Cardiac muscle cell (in vitro differentiated cells and primary cell): ENCODE results near the gene HS3ST2. TPM values are rescaled to one million over a fixed set of nuclear protein-coding genes. Genes with fewer than 3 reads are reported as not detected.

Experiments
- DNase-seq, 2 donors: peaks; one replicate each; pipeline versions ENCODE4 v3.0.0 to v3.0.0-alpha.2; 2010 to 2017; ENCODE audit warnings: low read depth in 1 of 2, low spot score in 1 of 2
- H3K27ac ChIP-seq: fragments of 200-600 bp; sonication (generic); 2 replicates; pipeline ENCODE4 v1.5.1; 2016
- H3K27me3 ChIP-seq: fragments of 200-600 bp; sonication (generic); 2 replicates; pipeline ENCODE4 v1.6.0; 2016; ENCODE audit warnings: control low read depth
- H3K36me3 ChIP-seq: fragments of 200-600 bp; sonication (generic); 2 replicates; pipeline ENCODE4 v1.5.1; 2016; ENCODE audit warnings: control low read depth
- H3K4me1 ChIP-seq: fragments of 200-600 bp; sonication (generic); 2 replicates; pipeline ENCODE4 v1.8.1; 2017; ENCODE audit warnings: low read depth, mild to moderate bottlenecking, mixed run types
- H3K4me3 ChIP-seq: fragments of 200-600 bp; sonication (generic); 2 replicates; pipeline ENCODE4 v1.5.1; 2016; ENCODE audit warnings: mild to moderate bottlenecking
- H3K9me3 ChIP-seq: fragments of 200-600 bp; sonication (generic); 2 replicates; pipeline ENCODE4 v1.5.1; 2017; ENCODE audit warnings: low read depth, mild to moderate bottlenecking, control low read depth
- CTCF ChIP-seq: IDR thresholded peaks from 2 replicates; pipeline ENCODE4 v1.5.1; 2012; ENCODE audit warnings: low read depth, mild to moderate bottlenecking, low read length
- polyA plus RNA-seq: library from polyadenylated mRNA; unstranded; fragments of >200 nt; fragmentation: Nextera tagmentation; extraction: Ambion mirVana; gene quantifications from 2 replicates; pipeline ENCODE4 v1.2.1, GENCODE V29; 2016
- total RNA-seq: library from RNA; depleted of rRNA; stranded (reverse); fragments of >200 nt; gene quantifications from 2 replicates; pipeline ENCODE4 v1.2.3, GENCODE V29; 2016

Gene HS3ST2
- total and polyA plus RNA-seq, 2 experiments from 2014 or later, result not detected

- Histone ChIP-seq H3K27me3 (no peaks in the 10 kb centered on the region), H3K27ac (no peak overlapping the region), H3K9me3 (no peaks in the 10 kb centered on the region), H3K4me1 (no peaks in the 10 kb centered on the region), H3K4me3 (no peak overlapping the region), H3K36me3 (no peaks in the 10 kb centered on the region)
- no peak for DNase-seq
- no peak for TF ChIP-seq CTCF
Observed at GRCh38 chr16:22864375-22864774, 50.4 kb downstream of the HS3ST2 start.

DNA sequence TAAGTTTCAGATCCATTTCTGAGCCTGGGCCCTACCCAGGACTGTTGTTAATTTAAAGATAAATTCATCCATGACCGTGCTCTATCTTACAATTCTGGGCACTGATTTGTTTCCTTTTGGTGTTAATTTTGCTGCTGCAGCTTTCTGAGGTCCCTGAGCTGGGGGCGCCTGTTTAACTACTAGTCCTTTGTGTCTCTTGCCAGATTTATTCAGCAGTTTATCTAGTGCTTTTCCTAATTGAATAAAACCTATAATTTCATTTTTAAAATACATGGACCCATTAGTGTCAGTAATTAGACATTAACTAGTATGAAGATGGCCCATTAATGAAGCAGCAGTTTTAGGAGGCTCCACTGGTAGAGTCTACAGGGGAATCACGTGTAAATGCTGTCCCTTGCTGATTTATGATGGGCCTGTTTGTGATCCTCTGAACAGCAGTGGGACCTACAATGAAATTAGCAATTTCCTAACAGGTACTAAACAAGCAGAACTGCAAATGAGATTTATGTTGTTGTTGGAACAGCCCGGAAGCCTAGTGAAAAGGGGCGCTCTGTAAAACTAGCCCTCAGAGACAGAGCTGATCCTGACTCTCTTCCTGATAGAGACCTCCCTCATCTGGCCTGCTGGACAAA is 54.7 kb downstream of the HS3ST2 start:
- no peaks in the 10 kb centered on the region for H3K4me1 ChIP-seq
- H3K27me3 ChIP-seq, result no peaks in the 10 kb centered on the region
- no peak overlapping the region for H3K27ac ChIP-seq
- no peak overlapping the region for H3K4me3 ChIP-seq
- H3K36me3 ChIP-seq, result no peaks in the 10 kb centered on the region
- no peaks in the 10 kb centered on the region for H3K9me3 ChIP-seq
- no peak for TF ChIP-seq CTCF
- DNase-seq, result no peak

DNA sequence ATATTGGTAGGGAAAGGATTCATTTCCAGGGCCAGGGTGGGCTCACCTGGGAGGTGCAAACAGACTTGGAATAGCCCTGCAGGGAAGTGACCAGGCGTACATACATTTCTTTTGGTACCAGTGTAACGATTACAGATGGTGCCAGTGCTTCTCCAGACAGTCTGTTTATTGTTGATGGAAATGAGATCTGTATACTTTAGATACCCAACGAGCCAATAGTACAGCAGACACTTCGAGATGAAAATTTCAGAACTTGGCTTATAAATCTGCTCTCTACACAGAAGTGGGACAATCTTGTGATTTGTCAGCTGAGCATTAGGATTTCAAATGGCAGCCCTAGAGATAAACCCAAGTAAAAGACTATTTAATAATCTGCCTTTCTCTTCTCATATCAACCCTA is 57.9 kb downstream of the HS3ST2 start:
- H3K27ac ChIP-seq, result no peak overlapping the region
- no peak for DNase-seq
- no peaks in the 10 kb centered on the region for H3K9me3 ChIP-seq
- H3K4me3 ChIP-seq, result no peak overlapping the region
- H3K4me1 ChIP-seq, result no peaks in the 10 kb centered on the region
- TF ChIP-seq CTCF, result no peak
- H3K27me3 ChIP-seq, result no peaks in the 10 kb centered on the region
- no peaks in the 10 kb centered on the region for H3K36me3 ChIP-seq

GRCh38 chr16:22874394-22874793 is 60.4 kb downstream of the HS3ST2 start:
- TF ChIP-seq CTCF, result no peak
- DNase-seq, result no peak
- H3K4me1 ChIP-seq, result no peaks in the 10 kb centered on the region

GRCh38 chr16:22878955-22879354 is 65.0 kb downstream of the HS3ST2 start:
- TF ChIP-seq CTCF, result no peak
- no peaks in the 10 kb centered on the region for H3K36me3 ChIP-seq
- no peak for DNase-seq
- no peaks in the 10 kb centered on the region for H3K27me3 ChIP-seq
- no peaks in the 10 kb centered on the region for H3K9me3 ChIP-seq
- H3K4me3 ChIP-seq, result no peak overlapping the region
- H3K4me1 ChIP-seq, result no peaks in the 10 kb centered on the region
- no peak overlapping the region for H3K27ac ChIP-seq

More at GRCh38 chr16:22874394-22874793, 60.4 kb downstream of the HS3ST2 start:
- Histone ChIP-seq H3K27ac (no peak overlapping the region), H3K9me3 (no peaks in the 10 kb centered on the region), H3K4me3 (no peak overlapping the region), H3K27me3 (no peaks in the 10 kb centered on the region), H3K36me3 (no peaks in the 10 kb centered on the region)

GRCh38 chr16:22879466-22879865 is 65.5 kb downstream of the HS3ST2 start:
- no peak for DNase-seq
- no peak for TF ChIP-seq CTCF
- Histone ChIP-seq H3K4me3 (no peak overlapping the region), H3K36me3 (no peaks in the 10 kb centered on the region), H3K9me3 (no peaks in the 10 kb centered on the region), H3K27ac (no peak overlapping the region), H3K4me1 (no peaks in the 10 kb centered on the region), H3K27me3 (no peaks in the 10 kb centered on the region)
